BLaER1 treated with 17β-estradiol and CSF1 and Interleukin-3, amounts not matched to agents 10 nM and 100 nM (cell line): ENCODE results near the gene EMID1.

Experiments used
- H3K27ac ChIP-seq, 11 experiments: shearing (Covaris generic); formaldehyde crosslinking; 2 replicates each; pipeline ENCODE4 v1.8.1; 2022
- H3K27me3 ChIP-seq, 11 experiments: shearing (Covaris generic); formaldehyde crosslinking; 2 replicates each; pipeline ENCODE4 v1.8.1; 2022
- H3K36me3 ChIP-seq, 11 experiments: shearing (Covaris generic); formaldehyde crosslinking; 2 replicates each; pipeline ENCODE4 v1.8.1; 2022
- H3K4me1 ChIP-seq, 10 experiments: shearing (Covaris generic); formaldehyde crosslinking; 2 replicates each; pipeline ENCODE4 v1.8.1; 2022
- H3K4me2 ChIP-seq, 11 experiments: shearing (Covaris generic); formaldehyde crosslinking; 2 replicates each; pipeline ENCODE4 v1.8.1; 2022
- H3K4me3 ChIP-seq, 10 experiments: shearing (Covaris generic); formaldehyde crosslinking; 2 replicates each; pipeline ENCODE4 v1.8.1; 2022
- H3K9ac ChIP-seq, 11 experiments: shearing (Covaris generic); formaldehyde crosslinking; 2 replicates each; pipeline ENCODE4 v1.8.1; 2022
- H3K9me3 ChIP-seq, 11 experiments: shearing (Covaris generic); formaldehyde crosslinking; replicated peaks in 1 of 11; 2 replicates each; pipeline ENCODE4 v1.8.1; 2022
- H4K20me1 ChIP-seq, 11 experiments: shearing (Covaris generic); formaldehyde crosslinking; 2 replicates each; pipeline ENCODE4 v1.8.1; 2022
- Cebpa-rat ChIP-seq, 11 experiments: shearing (Covaris generic); IDR thresholded peaks; 2 replicates each; pipeline ENCODE4 v1.8.1; 2022

Gene EMID1

GRCh38 chr22:29205594-29206371 is at the start of gene EMID1:
Gene EMID1, plus strand, starts transcription at chr22:29205896. Its CDS starts 143 bp downstream, at chr22:29206039.
- no peaks in the 10 kb centered on the region for H3K36me3 ChIP-seq
- H3K9me3 ChIP-seq = no peaks in the 10 kb centered on the region
- H3K9ac ChIP-seq = peak within 1 kb of the TSS in 9 of 11 experiments; percentile 2 to 67 (median 29); a peak in 5 of 22 replicates
- peaks cover 0 to 93% (median 82%) of the 10 kb centered on the region in 11 experiments; a peak in 18 of 22 replicates for H4K20me1 ChIP-seq
- H3K27ac ChIP-seq = no peak within 1 kb of the TSS
- peaks cover 90 to 99% (median 94%) of the 10 kb centered on the region in 11 experiments for H3K27me3 ChIP-seq
- no peak for TF ChIP-seq Cebpa-rat (IDR thresholded peaks at IDR 0.05)
- H3K4me3 ChIP-seq = peak within 1 kb of the TSS; percentile 27 to 68 (median 49)
- peaks cover 53 to 75% (median 67%) of the 10 kb centered on the region in 10 experiments for H3K4me1 ChIP-seq
- H3K4me2 ChIP-seq = peak within 1 kb of the TSS; percentile 72 to 99 (median 89)

- no peak for TF ChIP-seq Cebpa-rat (IDR thresholded peaks at IDR 0.05)
- Histone ChIP-seq H3K36me3 (no peaks in the 10 kb centered on the region), H3K9ac (no peak overlapping the region), H3K4me1 (peaks cover 0 to 35% (median 7%) of the 10 kb centered on the region in 10 experiments; a peak in 12 of 20 replicates), H3K27ac (no peak overlapping the region), H4K20me1 (peaks cover 0 to 12% (median 0%) of the 10 kb centered on the region in 11 experiments; a peak in 6 of 22 replicates), H3K4me2 (no peak overlapping the region), H3K27me3 (peaks cover 17 to 69% (median 38%) of the 10 kb centered on the region in 11 experiments), H3K9me3 (no peaks in the 10 kb centered on the region), H3K4me3 (no peak overlapping the region)
Measured at GRCh38 chr22:29155966-29156365, 49.7 kb upstream of the EMID1 start.

- no peak overlapping the region for H3K4me3 ChIP-seq
- H3K4me1 ChIP-seq = peaks cover 0 to 31% (median 7%) of the 10 kb centered on the region in 10 experiments; a peak in 12 of 20 replicates
- H3K9ac ChIP-seq = no peak overlapping the region
- peaks cover 0 to 12% (median 0%) of the 10 kb centered on the region in 11 experiments; a peak in 5 of 22 replicates for H4K20me1 ChIP-seq
- H3K27ac ChIP-seq = no peak overlapping the region
- no peak for TF ChIP-seq Cebpa-rat (IDR thresholded peaks at IDR 0.05)
- no peak overlapping the region for H3K4me2 ChIP-seq
- H3K9me3 ChIP-seq = no peaks in the 10 kb centered on the region
- H3K36me3 ChIP-seq = no peaks in the 10 kb centered on the region
- peaks cover 18 to 75% (median 44%) of the 10 kb centered on the region in 11 experiments for H3K27me3 ChIP-seq
Measured at GRCh38 chr22:29156507-29156906, 49.2 kb upstream of the EMID1 start.

GRCh38 chr22:29157759-29158535 is 47.7 kb upstream of the EMID1 start:
- Histone ChIP-seq H3K4me3 (no peak overlapping the region), H3K4me1 (peaks cover 0 to 17% (median 5%) of the 10 kb centered on the region in 10 experiments; a peak in 10 of 20 replicates), H3K4me2 (no peak overlapping the region), H3K36me3 (no peaks in the 10 kb centered on the region), H3K9ac (no peak overlapping the region), H3K9me3 (no peaks in the 10 kb centered on the region), H4K20me1 (peaks cover 0 to 15% (median 0%) of the 10 kb centered on the region in 11 experiments; a peak in 5 of 22 replicates), H3K27me3 (peaks cover 31 to 85% (median 58%) of the 10 kb centered on the region in 11 experiments), H3K27ac (no peak overlapping the region)
- no peak for TF ChIP-seq Cebpa-rat (IDR thresholded peaks at IDR 0.05)

- no peak overlapping the region for H3K27ac ChIP-seq
- no peak overlapping the region for H3K9ac ChIP-seq
- no peak overlapping the region; a peak in 1 of 22 replicates for H3K4me2 ChIP-seq
- TF ChIP-seq Cebpa-rat (IDR thresholded peaks at IDR 0.05) = no peak
- H3K9me3 ChIP-seq = no peaks in the 10 kb centered on the region; a peak in 1 of 22 replicates
- H3K4me1 ChIP-seq = peaks cover 0 to 11% (median 4%) of the 10 kb centered on the region in 10 experiments; a peak in 8 of 20 replicates
- H3K36me3 ChIP-seq = no peaks in the 10 kb centered on the region
- H4K20me1 ChIP-seq = peaks cover 0 to 16% (median 0%) of the 10 kb centered on the region in 11 experiments; a peak in 5 of 22 replicates
- H3K4me3 ChIP-seq = no peak overlapping the region
- H3K27me3 ChIP-seq = peaks cover 37 to 85% (median 60%) of the 10 kb centered on the region in 11 experiments
Measured at GRCh38 chr22:29158546-29158945, 47.1 kb upstream of the EMID1 start.

- no peaks in the 10 kb centered on the region for H3K36me3 ChIP-seq
- H4K20me1 ChIP-seq = peaks cover 0 to 42% (median 31%) of the 10 kb centered on the region in 11 experiments; a peak in 16 of 22 replicates
- no peak overlapping the region for H3K9ac ChIP-seq
- no peak overlapping the region for H3K27ac ChIP-seq
- peaks cover 23 to 30% (median 26%) of the 10 kb centered on the region in 10 experiments for H3K4me1 ChIP-seq
- no peak overlapping the region for H3K4me3 ChIP-seq
- no peaks in the 10 kb centered on the region; a peak in 1 of 22 replicates for H3K9me3 ChIP-seq
- no peak for TF ChIP-seq Cebpa-rat (IDR thresholded peaks at IDR 0.05)
- H3K27me3 ChIP-seq = peaks cover 65 to 92% (median 77%) of the 10 kb centered on the region in 11 experiments
- H3K4me2 ChIP-seq = no peak overlapping the region
Measured at GRCh38 chr22:29163808-29164207, 41.9 kb upstream of the EMID1 start.

- H3K9me3 ChIP-seq = no peaks in the 10 kb centered on the region; a peak in 1 of 22 replicates
- H4K20me1 ChIP-seq = peaks cover 0 to 56% (median 39%) of the 10 kb centered on the region in 11 experiments; a peak in 16 of 22 replicates
- H3K4me2 ChIP-seq = no peak overlapping the region
- no peak overlapping the region for H3K9ac ChIP-seq
- no peak overlapping the region for H3K27ac ChIP-seq
- H3K36me3 ChIP-seq = no peaks in the 10 kb centered on the region
- TF ChIP-seq Cebpa-rat (IDR thresholded peaks at IDR 0.05) = no peak
- H3K4me3 ChIP-seq = no peak overlapping the region
- peaks cover 24 to 32% (median 30%) of the 10 kb centered on the region in 10 experiments for H3K4me1 ChIP-seq
- peaks cover 82 to 97% (median 92%) of the 10 kb centered on the region in 11 experiments for H3K27me3 ChIP-seq
Measured at GRCh38 chr22:29165321-29166060, 40.2 kb upstream of the EMID1 start.

- no peak overlapping the region for H3K27ac ChIP-seq
- no peak overlapping the region for H3K9ac ChIP-seq
- H3K27me3 ChIP-seq = peaks cover 89 to 98% (median 93%) of the 10 kb centered on the region in 11 experiments
- H3K4me1 ChIP-seq = peaks cover 24 to 32% (median 30%) of the 10 kb centered on the region in 10 experiments
- H3K9me3 ChIP-seq = no peaks in the 10 kb centered on the region; a peak in 1 of 22 replicates
- no peak overlapping the region for H3K4me3 ChIP-seq
- no peaks in the 10 kb centered on the region for H3K36me3 ChIP-seq
- peaks cover 0 to 63% (median 39%) of the 10 kb centered on the region in 11 experiments; a peak in 16 of 22 replicates for H4K20me1 ChIP-seq
- no peak for TF ChIP-seq Cebpa-rat (IDR thresholded peaks at IDR 0.05)
- 0 out of 22 replicates have a peak overlapping the region, but pooled peaks of 1 of the 11 experiments have one; percentile 92 for H3K4me2 ChIP-seq
Measured at GRCh38 chr22:29166180-29166579, 39.5 kb upstream of the EMID1 start.
